SH-SY5Y (cell line): ENCODE data around the gene HSPA12B.

ENCODE experiments used
- GATA2 ChIP-seq: IDR thresholded peaks from 2 replicates; pipeline ENCODE4 v1.6.1; 2011; ENCODE audit warnings: mild to moderate bottlenecking, low read depth, low read length
- GATA3 ChIP-seq: IDR thresholded peaks from 2 replicates; pipeline ENCODE4 v1.6.1; 2011; ENCODE audit warnings: low read depth, mild to moderate bottlenecking, low read length, moderate library complexity

GRCh38 chr20:3786126-3786484 is 53.6 kb downstream of the HSPA12B start:
- TF ChIP-seq GATA2 (no peak), GATA3 (no peak)
